ENCODE results near the gene TDRD12.
"Not testable (repeated sequence)": the region's sequence is repeated elsewhere in the genome, so short reads cannot be mapped to it uniquely, and the experiment has no call there.

The TDRD12 gene

GRCh38 chr19:32719611-32720059 is at the start of gene TDRD12:
TSS of gene TDRD12 (plus strand) at chr19:32719767. CDS start at chr19:32720073, 306 bp downstream.
- no peak for DNase-seq

- no peak for DNase-seq
These were observed 47.5 kb upstream of the TDRD12 start for GRCh38 chr19:32671883-32672593.

- DNase-seq, result no peak
These were observed 46.7 kb upstream of the TDRD12 start for GRCh38 chr19:32672841-32673240.

GRCh38 chr19:32673573-32673972 is 46.0 kb upstream of the TDRD12 start:
- DNase-seq, result no peak

- DNase-seq, result no peak
These were observed 45.2 kb upstream of the TDRD12 start for GRCh38 chr19:32674153-32674930.

GRCh38 chr19:32674931-32675719 is 44.4 kb upstream of the TDRD12 start, which contains the start of gene ANKRD27:
TSS of gene ANKRD27 (minus strand) at chr19:32675180. CDS start at chr19:32659015, 16,165 bp downstream.
- DNase-seq, result peak; percentile 86 to 90

GRCh38 chr19:32675720-32676185 is 43.8 kb upstream of the TDRD12 start, which contains the start of gene RGS9BP:
TSS of gene RGS9BP (plus strand) at chr19:32675848. CDS start at chr19:32676264, 416 bp downstream.
- no peak for DNase-seq

- no peak for DNase-seq
These were observed 43.2 kb upstream of the TDRD12 start for GRCh38 chr19:32676186-32676894.

- no peak for DNase-seq
These were observed 42.6 kb upstream of the TDRD12 start for GRCh38 chr19:32676895-32677359.

GRCh38 chr19:32677657-32678056 is 41.9 kb upstream of the TDRD12 start:
- DNase-seq, result no peak

- no peak for DNase-seq
These were observed 38.6 kb upstream of the TDRD12 start for GRCh38 chr19:32680986-32681385.

- no peak for DNase-seq
These were observed 37.2 kb upstream of the TDRD12 start for GRCh38 chr19:32682317-32682716.

GRCh38 chr19:32686847-32687475 is 32.6 kb upstream of the TDRD12 start:
- DNase-seq, result no peak

- DNase-seq, result no peak
These were observed 31.9 kb upstream of the TDRD12 start for GRCh38 chr19:32687681-32688080.

- no peak for DNase-seq
These were observed 31.3 kb upstream of the TDRD12 start for GRCh38 chr19:32688311-32688710.

GRCh38 chr19:32691291-32691951 is 28.1 kb upstream of the TDRD12 start, which contains the start of gene NUDT19:
TSS of gene NUDT19 (plus strand) at chr19:32691821. CDS start at chr19:32691961, 140 bp downstream.
- DNase-seq, result peak in 1 of 2 experiments; percentile 6

GRCh38 chr19:32691952-32692726 is 27.4 kb upstream of the TDRD12 start:
- no peak for DNase-seq

GRCh38 chr19:32692727-32693061 is 26.9 kb upstream of the TDRD12 start:
- no peak for DNase-seq

- DNase-seq, result not testable (repeated sequence)
These were observed 26.1 kb upstream of the TDRD12 start for GRCh38 chr19:32693151-32694108.

Measured in cerebellar nuclear complex (tissue), 1 donor.